ENCODE data around the gene RNF25.

RNF25 gene

GRCh38 chr2:218659258-218659987 is 12.4 kb downstream of the RNF25 start, which contains the start of the genes BCS1L and ZNF142:
Gene BCS1L (plus strand): TSS chr2:218659683. CDS start chr2:218660988, 1,305 bp downstream.
Gene ZNF142 (minus strand): TSS chr2:218659623. CDS start chr2:218656429, 3,194 bp downstream.
- H3K27ac Mint-ChIP-seq = peak within 1 kb of the TSS; percentile 72 to 86 (median 80)
- no peak for TF ChIP-seq CTCF (IDR thresholded peaks at IDR 0.05; ENCODE audit: unreplicated experiment in 3 of 3)
- peaks cover 31% of the 10 kb centered on the region for H3K36me3 Mint-ChIP-seq (ENCODE audit: low read depth)
- H3K4me1 Mint-ChIP-seq = peaks cover 23% of the 10 kb centered on the region
- H3K27me3 Mint-ChIP-seq (ENCODE audit: low read depth) = no peaks in the 10 kb centered on the region
- no peaks in the 10 kb centered on the region for H3K9me3 Mint-ChIP-seq
- H3K4me3 Mint-ChIP-seq = peak within 1 kb of the TSS; percentile 96 to 98 (median 98)

GRCh38 chr2:218658671-218659257 is 13.0 kb downstream of the RNF25 start:
- H3K4me1 Mint-ChIP-seq = peaks cover 23% of the 10 kb centered on the region
- H3K4me3 Mint-ChIP-seq = peak overlapping the region; percentile 96 to 98 (median 98)
- peak; percentile 29 to 49 (median 45) for TF ChIP-seq CTCF (IDR thresholded peaks at IDR 0.05; ENCODE audit: unreplicated experiment in 3 of 3)
- peaks cover 27% of the 10 kb centered on the region for H3K36me3 Mint-ChIP-seq (ENCODE audit: low read depth)
- H3K27me3 Mint-ChIP-seq (ENCODE audit: low read depth) = no peaks in the 10 kb centered on the region
- H3K27ac Mint-ChIP-seq = peak overlapping the region; percentile 72 to 86 (median 80)
- H3K9me3 Mint-ChIP-seq = no peaks in the 10 kb centered on the region

- no peak overlapping the region for H3K4me3 Mint-ChIP-seq
- H3K27ac Mint-ChIP-seq = no peak overlapping the region
- peaks cover 23% of the 10 kb centered on the region for H3K4me1 Mint-ChIP-seq
- no peaks in the 10 kb centered on the region for H3K9me3 Mint-ChIP-seq
- TF ChIP-seq CTCF (IDR thresholded peaks at IDR 0.05; ENCODE audit: unreplicated experiment in 3 of 3) = no peak
- peaks cover 26% of the 10 kb centered on the region for H3K36me3 Mint-ChIP-seq (ENCODE audit: low read depth)
- H3K27me3 Mint-ChIP-seq (ENCODE audit: low read depth) = no peaks in the 10 kb centered on the region
These were observed 16.1 kb downstream of the RNF25 start for GRCh38 chr2:218655751-218656150.

GRCh38 chr2:218648787-218649100 is 23.1 kb downstream of the RNF25 start:
- peak overlapping the region in 1 of 3 experiments; percentile 28 for H3K27ac Mint-ChIP-seq
- no peak for TF ChIP-seq CTCF (IDR thresholded peaks at IDR 0.05; ENCODE audit: unreplicated experiment in 3 of 3)

GRCh38 chr2:218648088-218648786 is 23.6 kb downstream of the RNF25 start:
- no peaks in the 10 kb centered on the region for H3K27me3 Mint-ChIP-seq (ENCODE audit: low read depth)
- no peak overlapping the region for H3K4me3 Mint-ChIP-seq
- H3K4me1 Mint-ChIP-seq = peaks cover 3% of the 10 kb centered on the region
- peak overlapping the region in 1 of 3 experiments; percentile 28 for H3K27ac Mint-ChIP-seq
- H3K9me3 Mint-ChIP-seq = no peaks in the 10 kb centered on the region
- H3K36me3 Mint-ChIP-seq (ENCODE audit: low read depth) = peaks cover 52% of the 10 kb centered on the region
- TF ChIP-seq CTCF (IDR thresholded peaks at IDR 0.05; ENCODE audit: unreplicated experiment in 3 of 3) = peak; percentile 71 to 77 (median 75)

More at GRCh38 chr2:218648787-218649100, 23.1 kb downstream of the RNF25 start:
- peaks cover 3% of the 10 kb centered on the region for H3K4me1 Mint-ChIP-seq
- H3K36me3 Mint-ChIP-seq (ENCODE audit: low read depth) = peaks cover 52% of the 10 kb centered on the region
- no peak overlapping the region for H3K4me3 Mint-ChIP-seq
- no peaks in the 10 kb centered on the region for H3K9me3 Mint-ChIP-seq
- no peaks in the 10 kb centered on the region for H3K27me3 Mint-ChIP-seq (ENCODE audit: low read depth)
